AG09319 (cell line): ENCODE measurements around the gene TOGARAM1.

ENCODE experiments used
- DNase-seq: peaks from one replicate; pipeline ENCODE4 v3.0.0-alpha.2; 2010; ENCODE audit warnings: low read depth; ENCODE audit errors: extremely low read depth
- TF ChIP-seq, protein P1 (sequence below): IDR thresholded peaks from 2 replicates; pipeline ENCODE4 v1.5.1; 2011; ENCODE audit warnings: low read depth, mild to moderate bottlenecking, inconsistent platforms, low read length, moderate library complexity

Gene TOGARAM1

DNA sequence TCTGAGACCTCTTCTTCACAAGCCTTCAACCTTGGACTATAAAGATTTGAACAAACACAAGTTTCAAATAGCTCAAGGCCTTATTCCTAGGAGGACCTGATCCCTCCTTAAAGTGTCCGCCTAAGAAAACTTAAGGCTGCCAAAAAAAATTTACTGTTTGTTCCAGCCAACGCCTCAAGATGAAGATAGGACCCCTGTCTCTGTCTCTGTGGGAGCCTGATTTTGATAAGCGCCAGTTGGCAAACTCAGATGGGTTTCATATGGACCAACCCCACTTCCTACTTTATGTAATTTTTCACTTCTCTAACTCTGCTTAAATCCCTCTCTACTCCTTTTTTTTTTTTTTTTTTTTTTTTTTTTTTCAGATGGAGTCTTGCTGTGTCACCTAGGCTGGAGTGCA lies 161.3 kb downstream of the TOGARAM1 start:
- TF ChIP-seq, protein P1, sequence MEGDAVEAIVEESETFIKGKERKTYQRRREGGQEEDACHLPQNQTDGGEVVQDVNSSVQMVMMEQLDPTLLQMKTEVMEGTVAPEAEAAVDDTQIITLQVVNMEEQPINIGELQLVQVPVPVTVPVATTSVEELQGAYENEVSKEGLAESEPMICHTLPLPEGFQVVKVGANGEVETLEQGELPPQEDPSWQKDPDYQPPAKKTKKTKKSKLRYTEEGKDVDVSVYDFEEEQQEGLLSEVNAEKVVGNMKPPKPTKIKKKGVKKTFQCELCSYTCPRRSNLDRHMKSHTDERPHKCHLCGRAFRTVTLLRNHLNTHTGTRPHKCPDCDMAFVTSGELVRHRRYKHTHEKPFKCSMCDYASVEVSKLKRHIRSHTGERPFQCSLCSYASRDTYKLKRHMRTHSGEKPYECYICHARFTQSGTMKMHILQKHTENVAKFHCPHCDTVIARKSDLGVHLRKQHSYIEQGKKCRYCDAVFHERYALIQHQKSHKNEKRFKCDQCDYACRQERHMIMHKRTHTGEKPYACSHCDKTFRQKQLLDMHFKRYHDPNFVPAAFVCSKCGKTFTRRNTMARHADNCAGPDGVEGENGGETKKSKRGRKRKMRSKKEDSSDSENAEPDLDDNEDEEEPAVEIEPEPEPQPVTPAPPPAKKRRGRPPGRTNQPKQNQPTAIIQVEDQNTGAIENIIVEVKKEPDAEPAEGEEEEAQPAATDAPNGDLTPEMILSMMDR, result no peak
- no peak for DNase-seq
